Neural cell (in vitro differentiated cells): ENCODE measurements around the gene SPACA4.

ENCODE experiments used
- EZH2 ChIP-seq: fragments of 200-600, 300-800 bp; shearing (Covaris generic), sonication (generic); IDR thresholded peaks from 2 replicates; pipeline ENCODE4 v1.6.1; 2014; ENCODE audit warnings: antibody characterized with exemption, low read length, borderline replicate concordance, mild to moderate bottlenecking; ENCODE audit not compliant: insufficient read depth, poor library complexity, severe bottlenecking
- POLR2AphosphoS5 ChIP-seq: IDR thresholded peaks from 2 replicates; pipeline ENCODE4 v1.6.1; 2012
- TAF1 ChIP-seq: IDR thresholded peaks from 2 replicates; pipeline ENCODE4 v1.6.1; 2012; ENCODE audit warnings: low read depth
- TF ChIP-seq, protein P1 (sequence below): fragments of 450-650 bp; IDR thresholded peaks from 2 replicates; pipeline ENCODE4 v1.5.1; 2014; ENCODE audit warnings: antibody characterized with exemption, mild to moderate bottlenecking, moderate library complexity; ENCODE audit not compliant: poor library complexity, severe bottlenecking

GRCh38 chr19:48595833-48596232, 10.7 kb upstream of the SPACA4 start:
- TF ChIP-seq, protein P1, sequence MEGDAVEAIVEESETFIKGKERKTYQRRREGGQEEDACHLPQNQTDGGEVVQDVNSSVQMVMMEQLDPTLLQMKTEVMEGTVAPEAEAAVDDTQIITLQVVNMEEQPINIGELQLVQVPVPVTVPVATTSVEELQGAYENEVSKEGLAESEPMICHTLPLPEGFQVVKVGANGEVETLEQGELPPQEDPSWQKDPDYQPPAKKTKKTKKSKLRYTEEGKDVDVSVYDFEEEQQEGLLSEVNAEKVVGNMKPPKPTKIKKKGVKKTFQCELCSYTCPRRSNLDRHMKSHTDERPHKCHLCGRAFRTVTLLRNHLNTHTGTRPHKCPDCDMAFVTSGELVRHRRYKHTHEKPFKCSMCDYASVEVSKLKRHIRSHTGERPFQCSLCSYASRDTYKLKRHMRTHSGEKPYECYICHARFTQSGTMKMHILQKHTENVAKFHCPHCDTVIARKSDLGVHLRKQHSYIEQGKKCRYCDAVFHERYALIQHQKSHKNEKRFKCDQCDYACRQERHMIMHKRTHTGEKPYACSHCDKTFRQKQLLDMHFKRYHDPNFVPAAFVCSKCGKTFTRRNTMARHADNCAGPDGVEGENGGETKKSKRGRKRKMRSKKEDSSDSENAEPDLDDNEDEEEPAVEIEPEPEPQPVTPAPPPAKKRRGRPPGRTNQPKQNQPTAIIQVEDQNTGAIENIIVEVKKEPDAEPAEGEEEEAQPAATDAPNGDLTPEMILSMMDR = no peak
- TF ChIP-seq POLR2AphosphoS5 (no peak), EZH2 (no peak), TAF1 (no peak)
